Stimulated activated naive CD8-positive, alpha-beta T cell treated with anti-CD3 and anti-CD28 coated beads, Interleukin-15, amount 100 ng/mL, for 72 hours (primary cell): ENCODE measurements around the gene IKZF5.

Experiments
- ATAC-seq: fragments of 150-1000 bp; cut with Tn5 transposase; 2 replicates; pipeline ENCODE4 v1.10.0; 2021; ENCODE audit warnings: mild to moderate bottlenecking, moderate library complexity
- DNase-seq, 2 donors: peaks; one replicate each; pipeline ENCODE4 v3.0.0; 2021 to 2022
- H3K27ac Mint-ChIP-seq, 2 donors: one replicate each; pipeline ENCODE4 v1.8.0; 2022; ENCODE audit warnings: mild to moderate bottlenecking in 2 of 2, mixed read lengths in 2 of 2, moderate library complexity in 2 of 2
- H3K27me3 Mint-ChIP-seq: one replicate; pipeline ENCODE4 v1.8.0; 2022; ENCODE audit warnings: mixed read lengths
- H3K4me1 Mint-ChIP-seq: one replicate; pipeline ENCODE4 v1.8.0; 2022; ENCODE audit warnings: mild to moderate bottlenecking, mixed read lengths
- H3K4me3 Mint-ChIP-seq, 2 donors: one replicate each; pipeline ENCODE4 v1.8.0; 2022; ENCODE audit warnings: mild to moderate bottlenecking in 2 of 2, mixed read lengths in 2 of 2, moderate library complexity in 1 of 2
- H3K9me3 Mint-ChIP-seq, 2 donors: one replicate each; pipeline ENCODE4 v1.8.0; 2022; ENCODE audit warnings: mixed read lengths in 2 of 2

IKZF5 gene, protein sequence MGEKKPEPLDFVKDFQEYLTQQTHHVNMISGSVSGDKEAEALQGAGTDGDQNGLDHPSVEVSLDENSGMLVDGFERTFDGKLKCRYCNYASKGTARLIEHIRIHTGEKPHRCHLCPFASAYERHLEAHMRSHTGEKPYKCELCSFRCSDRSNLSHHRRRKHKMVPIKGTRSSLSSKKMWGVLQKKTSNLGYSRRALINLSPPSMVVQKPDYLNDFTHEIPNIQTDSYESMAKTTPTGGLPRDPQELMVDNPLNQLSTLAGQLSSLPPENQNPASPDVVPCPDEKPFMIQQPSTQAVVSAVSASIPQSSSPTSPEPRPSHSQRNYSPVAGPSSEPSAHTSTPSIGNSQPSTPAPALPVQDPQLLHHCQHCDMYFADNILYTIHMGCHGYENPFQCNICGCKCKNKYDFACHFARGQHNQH

DNA sequence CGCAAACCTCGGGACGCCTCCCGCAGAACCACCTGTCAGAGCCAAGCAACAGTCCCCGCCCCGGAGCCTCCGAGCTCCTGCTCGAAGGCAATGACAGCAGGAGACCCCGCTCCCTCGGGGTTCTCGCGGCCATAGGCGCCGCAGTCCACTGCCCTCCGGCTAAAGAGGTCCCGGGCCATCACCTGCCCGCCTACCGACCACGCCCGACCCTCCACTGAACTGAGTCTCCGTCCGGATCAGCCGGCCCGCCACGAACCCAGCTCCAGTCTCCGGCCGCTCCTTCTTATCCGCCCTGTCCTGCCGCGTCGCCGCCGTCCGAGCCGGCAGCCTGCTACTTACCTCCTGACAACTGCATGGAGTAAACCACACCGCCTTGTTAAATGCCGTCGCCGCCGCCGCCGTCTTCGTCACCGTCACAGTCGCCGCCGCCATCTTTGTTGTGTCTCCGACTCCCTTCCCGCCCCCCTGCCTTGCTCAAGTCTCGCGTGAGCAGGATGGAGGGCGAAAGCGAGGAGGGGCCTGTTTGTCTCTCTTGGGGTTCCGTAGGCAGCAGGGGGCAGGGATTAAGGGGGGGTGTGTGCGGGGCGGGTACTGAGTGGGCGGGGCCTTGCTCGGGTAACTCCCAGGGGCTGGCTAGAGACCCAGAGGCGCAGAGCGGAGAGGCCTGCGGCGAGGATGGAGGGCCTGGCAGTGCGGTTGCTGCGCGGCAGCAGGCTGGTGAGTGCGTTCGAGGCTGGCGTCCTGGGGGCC, at the start of gene IKZF5, which contains the start of gene ACADSB:
Gene IKZF5, minus strand, starts transcription at position 441 of the 750 bp plus-strand sequence. CDS start 10,170 bp downstream, outside the sequence.
Gene ACADSB, plus strand, starts transcription at position 652 of the 750 bp plus-strand sequence. Its CDS starts 24 bp downstream, at position 676.
- peak; percentile 94 for ATAC-seq
- H3K4me3 Mint-ChIP-seq, result peak within 1 kb of the TSS; percentile 96 to 99
- no peaks in the 10 kb centered on the region for H3K9me3 Mint-ChIP-seq
- no peaks in the 10 kb centered on the region for H3K27me3 Mint-ChIP-seq
- peak; percentile 93 to 96 for DNase-seq
- peaks cover 37% of the 10 kb centered on the region for H3K4me1 Mint-ChIP-seq
- H3K27ac Mint-ChIP-seq, result peak within 1 kb of the TSS; percentile 98 to 100

DNA sequence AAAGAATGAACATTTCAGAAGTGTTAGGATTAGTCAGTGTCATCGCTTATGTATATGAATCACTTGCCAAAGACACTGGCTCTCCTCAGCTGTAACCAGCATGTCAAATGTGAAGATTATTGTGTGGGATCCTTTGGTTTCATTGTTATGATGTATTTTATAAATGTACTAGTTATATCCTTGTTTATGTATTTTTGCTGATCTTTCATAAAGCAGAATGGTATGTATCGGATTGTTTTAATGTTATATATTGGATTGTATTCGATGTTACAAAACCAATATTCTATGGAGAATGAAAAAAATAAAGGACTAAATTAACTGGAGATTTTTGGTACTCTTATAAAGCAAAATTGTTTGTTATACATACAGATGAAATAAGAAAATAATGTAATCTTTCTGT, 49.4 kb upstream of the IKZF5 start:
- ATAC-seq (no peak), DNase-seq (no peak)
- no peaks in the 10 kb centered on the region for H3K4me1 Mint-ChIP-seq
- H3K27ac Mint-ChIP-seq, result no peak overlapping the region
- H3K4me3 Mint-ChIP-seq, result no peak overlapping the region
- H3K27me3 Mint-ChIP-seq, result no peaks in the 10 kb centered on the region
- H3K9me3 Mint-ChIP-seq, result no peaks in the 10 kb centered on the region

DNA sequence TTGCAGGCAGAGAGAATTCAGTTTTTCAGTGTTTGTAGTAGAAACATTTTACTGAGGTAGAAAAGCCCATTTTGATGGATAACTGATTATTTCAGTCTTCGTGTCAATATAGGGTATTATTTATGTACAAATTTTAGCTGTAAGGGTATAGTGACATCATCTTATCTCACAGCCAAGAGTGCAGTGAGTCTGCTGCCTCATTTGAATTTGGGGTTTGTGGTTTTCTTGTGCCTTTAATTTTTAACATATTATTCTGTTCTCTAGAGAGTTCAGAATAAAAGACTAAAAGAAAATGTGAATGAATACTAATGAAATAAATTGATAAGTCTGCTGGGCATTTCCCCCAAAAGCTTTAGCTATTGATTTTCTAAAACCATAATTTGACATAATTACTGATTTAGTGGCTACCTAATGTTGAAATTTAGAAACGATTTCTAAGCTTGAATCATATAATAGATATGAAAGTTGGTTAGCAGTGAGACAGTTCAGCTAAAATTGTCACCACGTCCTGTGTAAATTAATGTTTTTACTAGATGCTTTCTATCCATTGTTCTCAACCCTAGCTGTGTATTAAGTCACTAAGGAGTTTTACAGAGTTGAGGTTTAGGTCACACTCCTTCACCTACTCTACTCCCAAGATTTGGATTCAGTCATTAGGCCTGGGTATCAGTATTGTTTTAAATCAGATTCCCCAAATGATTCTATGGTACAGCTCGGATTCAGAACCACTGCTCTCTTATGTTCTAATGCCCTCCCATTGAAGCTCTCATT, 37.6 kb upstream of the IKZF5 start:
- Mint-ChIP-seq H3K9me3 (no peaks in the 10 kb centered on the region), H3K4me1 (no peaks in the 10 kb centered on the region), H3K27ac (no peak overlapping the region), H3K4me3 (no peak overlapping the region), H3K27me3 (no peaks in the 10 kb centered on the region)
- DNase-seq (no peak), ATAC-seq (peak; percentile 40)

DNA sequence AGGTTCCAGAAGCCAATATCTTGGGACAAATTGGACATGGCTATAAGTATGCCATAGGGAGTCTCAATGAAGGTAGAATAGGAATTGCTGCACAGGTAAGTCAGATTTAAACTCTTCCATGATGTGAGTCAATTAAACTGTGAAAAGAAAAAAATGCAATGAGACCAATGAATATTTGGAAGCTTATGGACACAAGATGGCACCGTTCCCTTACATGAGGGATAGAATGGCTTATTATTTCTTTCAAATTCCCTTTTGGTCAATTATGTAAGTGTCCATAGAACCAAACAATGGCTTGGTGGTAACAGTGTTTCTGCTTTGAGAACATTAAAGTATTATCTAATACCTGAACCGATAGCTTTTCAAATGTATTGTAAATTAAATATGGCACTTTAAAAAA, 35.8 kb upstream of the IKZF5 start:
- Mint-ChIP-seq H3K27me3 (no peaks in the 10 kb centered on the region), H3K4me3 (no peak overlapping the region), H3K4me1 (peaks cover 2% of the 10 kb centered on the region), H3K9me3 (no peaks in the 10 kb centered on the region), H3K27ac (no peak overlapping the region)
- ATAC-seq (no peak), DNase-seq (no peak)

DNA sequence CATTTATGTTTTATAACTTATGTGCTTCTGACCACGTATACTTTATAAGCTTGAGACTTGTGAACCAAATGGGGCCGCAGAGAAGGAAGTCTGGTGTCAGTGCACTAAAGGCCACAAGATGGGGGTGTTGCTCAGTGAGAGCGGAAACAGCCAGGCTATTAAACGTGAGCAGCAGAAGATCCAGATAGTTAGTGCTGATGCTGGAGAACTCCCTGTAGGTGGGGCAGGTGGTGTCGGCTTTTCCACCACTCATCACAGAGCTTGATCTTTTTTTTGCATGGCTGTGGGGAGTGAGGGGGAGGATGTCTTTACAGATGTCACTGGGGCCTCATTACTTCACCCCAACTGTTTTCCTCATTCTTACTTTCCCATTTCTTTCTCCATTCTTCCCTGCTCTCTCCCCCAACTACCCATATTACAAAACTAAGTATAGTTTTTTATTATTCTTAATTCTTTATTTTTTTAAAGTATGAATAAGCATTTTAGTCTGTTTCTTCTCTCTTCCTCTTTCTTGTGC, 34.9 kb upstream of the IKZF5 start:
- Mint-ChIP-seq H3K27ac (peak overlapping the region in 1 of 2 donors; percentile 68), H3K27me3 (no peaks in the 10 kb centered on the region), H3K4me1 (peaks cover 10% of the 10 kb centered on the region), H3K9me3 (no peaks in the 10 kb centered on the region), H3K4me3 (no peak overlapping the region)
- DNase-seq (peak; percentile 23 to 33), ATAC-seq (peak; percentile 71)

DNA sequence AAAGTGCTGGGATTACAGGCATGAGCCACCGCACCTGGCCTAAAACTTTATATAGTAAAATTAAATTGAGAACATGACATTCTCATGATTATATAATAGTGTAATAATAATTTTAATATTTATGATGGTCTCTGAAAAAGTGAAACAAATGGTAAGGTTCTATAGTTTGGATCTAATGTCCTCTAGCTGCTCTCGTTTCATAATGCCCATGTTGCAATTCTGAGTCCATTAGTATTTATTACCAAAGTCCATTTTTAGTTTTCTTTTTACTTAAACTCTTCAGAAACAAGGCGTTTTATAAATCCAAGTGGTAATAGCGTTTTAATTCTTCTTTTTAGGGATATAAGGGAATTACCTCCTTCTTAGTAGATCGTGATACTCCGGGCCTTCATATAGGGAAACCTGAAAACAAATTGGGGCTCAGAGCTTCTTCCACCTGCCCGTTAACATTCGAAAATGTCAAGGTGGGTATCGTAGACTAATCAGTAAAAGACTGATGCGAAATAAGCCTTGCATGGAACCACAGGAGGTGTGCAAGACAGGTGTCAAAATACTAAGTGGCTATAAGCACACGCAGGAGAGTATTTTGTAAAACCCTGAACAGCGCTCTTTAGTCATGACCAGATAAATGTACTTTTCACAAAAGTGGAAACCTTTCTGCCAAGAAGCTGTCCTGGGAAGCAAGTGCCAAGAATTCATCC, 34.3 kb upstream of the IKZF5 start:
- no peak overlapping the region for H3K4me3 Mint-ChIP-seq
- H3K27me3 Mint-ChIP-seq, result no peaks in the 10 kb centered on the region
- peaks cover 10% of the 10 kb centered on the region for H3K4me1 Mint-ChIP-seq
- ATAC-seq, result no peak
- no peak overlapping the region for H3K27ac Mint-ChIP-seq
- DNase-seq, result no peak
- H3K9me3 Mint-ChIP-seq, result no peaks in the 10 kb centered on the region

DNA sequence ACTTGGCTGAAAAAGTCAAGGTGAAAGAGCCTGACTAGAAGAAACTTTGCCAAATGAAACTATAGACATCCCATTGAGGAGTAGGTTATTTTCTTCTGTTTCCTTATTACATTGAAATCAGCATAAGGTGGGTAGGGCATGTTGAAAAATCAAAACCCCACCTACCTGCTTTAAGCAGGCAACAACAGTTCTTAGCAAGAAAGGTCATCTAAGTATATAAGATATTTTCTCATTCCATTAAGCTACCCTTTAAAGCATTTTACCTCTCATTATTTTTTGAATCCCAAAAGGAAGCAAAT, 31.0 kb upstream of the IKZF5 start:
- Mint-ChIP-seq H3K4me3 (no peak overlapping the region), H3K27ac (peak overlapping the region in 1 of 2 donors; percentile 91), H3K27me3 (no peaks in the 10 kb centered on the region), H3K4me1 (peaks cover 14% of the 10 kb centered on the region), H3K9me3 (no peaks in the 10 kb centered on the region)
- no peak for DNase-seq
- ATAC-seq, result no peak

DNA sequence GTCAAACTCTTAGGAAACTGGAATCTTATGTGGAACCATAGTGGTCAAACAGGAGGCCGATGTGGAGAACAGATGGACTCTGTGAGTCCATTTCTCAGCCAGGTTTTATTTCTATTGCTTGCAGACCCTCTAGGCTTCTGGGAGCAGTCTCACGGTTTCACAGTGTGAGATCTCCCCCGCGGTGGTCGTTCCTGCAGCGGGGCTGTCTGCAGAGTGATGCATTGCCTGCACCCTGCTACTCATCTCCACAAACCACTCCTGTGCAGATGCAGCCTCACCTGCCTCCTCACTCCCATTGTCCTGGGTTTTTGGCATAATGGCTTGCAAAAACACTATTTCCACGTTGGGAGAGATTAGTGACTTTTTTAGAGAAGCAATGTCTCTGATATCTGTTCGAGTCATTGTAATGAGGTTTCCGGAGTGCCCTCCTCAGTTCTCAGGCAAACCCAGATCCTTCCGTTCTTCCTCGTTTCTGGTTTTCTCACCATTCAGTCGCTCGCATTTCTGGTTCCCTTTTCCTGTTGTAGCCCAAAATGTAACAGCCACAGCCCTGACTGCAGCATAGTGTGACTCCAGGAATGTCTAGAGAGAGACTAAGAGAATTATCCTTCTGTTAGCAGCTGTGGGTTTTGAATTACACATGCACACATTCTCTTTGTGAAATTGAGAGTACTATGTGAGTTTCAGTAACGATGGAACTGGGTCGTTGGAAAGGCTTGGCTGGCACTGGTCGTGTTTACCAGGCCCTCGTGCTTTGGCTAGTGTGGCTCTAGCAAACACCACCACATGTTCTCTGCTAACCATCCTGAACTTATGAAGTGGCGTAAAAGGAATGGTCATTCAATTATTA, 30.4 kb upstream of the IKZF5 start:
- no peaks in the 10 kb centered on the region for H3K27me3 Mint-ChIP-seq
- H3K27ac Mint-ChIP-seq, result peak overlapping the region in 1 of 2 donors; percentile 91
- H3K4me3 Mint-ChIP-seq, result no peak overlapping the region
- no peaks in the 10 kb centered on the region for H3K9me3 Mint-ChIP-seq
- ATAC-seq (no peak), DNase-seq (no peak)
- peaks cover 14% of the 10 kb centered on the region for H3K4me1 Mint-ChIP-seq

DNA sequence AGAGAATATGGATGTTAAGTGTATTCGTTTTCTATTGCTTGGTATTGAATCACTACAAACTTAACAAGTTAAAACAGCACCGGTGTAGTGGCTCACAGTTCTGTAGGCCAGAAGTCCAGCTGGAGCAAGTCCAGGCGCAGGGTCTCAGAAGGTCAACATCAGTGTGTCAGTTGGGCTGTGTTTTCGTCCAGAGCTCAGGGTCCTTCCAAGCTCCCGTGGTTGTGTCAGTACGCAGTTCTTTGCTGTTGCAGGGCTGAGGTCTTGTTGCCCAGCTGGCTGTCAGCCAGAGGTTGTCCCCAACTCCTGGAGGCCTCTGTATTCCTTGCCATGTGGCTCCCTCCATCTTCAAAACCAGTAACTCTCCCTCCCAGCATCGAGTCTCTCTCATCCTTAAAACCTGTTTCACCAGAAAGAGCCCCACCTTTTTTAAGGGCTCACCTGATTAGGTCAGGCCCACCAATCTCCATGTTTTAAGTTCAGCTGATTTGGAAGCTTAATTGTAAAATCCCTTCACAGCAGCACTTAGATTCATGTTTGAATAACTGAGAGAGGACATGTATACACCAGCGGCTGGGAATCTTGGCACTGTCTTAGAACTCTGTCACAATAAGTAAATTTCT, 27.0 kb upstream of the IKZF5 start:
- ATAC-seq (no peak), DNase-seq (no peak)
- Mint-ChIP-seq H3K4me3 (no peak overlapping the region), H3K27me3 (no peaks in the 10 kb centered on the region), H3K4me1 (peaks cover 14% of the 10 kb centered on the region), H3K27ac (no peak overlapping the region), H3K9me3 (no peaks in the 10 kb centered on the region)

DNA sequence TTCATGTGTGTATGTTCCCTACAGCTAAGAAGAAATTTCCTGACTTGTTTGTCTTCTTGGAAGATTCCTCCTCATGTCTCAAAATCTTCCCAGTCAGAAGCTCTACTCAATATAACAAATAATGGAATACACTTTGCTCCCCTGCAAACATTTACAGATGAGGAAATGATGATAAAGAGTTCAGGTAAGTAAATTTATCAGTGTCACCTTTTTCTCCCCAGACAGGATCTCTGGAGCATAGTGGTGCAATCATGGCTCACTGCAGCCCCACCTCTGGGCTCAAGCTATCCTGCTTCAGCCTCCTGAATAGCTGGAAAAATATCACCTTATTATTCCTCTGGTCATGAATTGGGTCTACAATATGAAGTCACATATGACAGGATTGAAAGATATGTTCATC, 25.7 kb upstream of the IKZF5 start:
- Mint-ChIP-seq H3K4me1 (peaks cover 11% of the 10 kb centered on the region), H3K9me3 (no peaks in the 10 kb centered on the region), H3K27me3 (no peaks in the 10 kb centered on the region), H3K4me3 (no peak overlapping the region), H3K27ac (no peak overlapping the region)
- no peak for ATAC-seq
- DNase-seq, result no peak

DNA sequence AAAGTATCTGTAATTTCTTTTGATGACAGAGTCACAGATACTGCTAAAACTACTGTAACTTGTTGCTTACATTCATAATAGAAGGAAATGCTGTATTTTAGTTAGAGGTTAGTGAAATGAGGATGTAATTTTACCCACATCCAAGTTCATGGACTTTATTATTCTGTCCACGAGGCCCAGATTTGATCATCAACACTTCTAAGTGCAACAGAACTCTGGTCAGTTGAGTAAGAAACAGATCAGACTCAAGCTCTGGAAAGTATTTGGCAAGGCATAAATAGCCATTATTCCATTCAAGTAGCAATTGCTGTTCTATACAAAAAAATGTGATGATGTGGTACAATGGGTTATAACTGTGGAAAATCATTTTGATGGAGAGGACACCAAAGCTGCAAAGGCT, 22.5 kb upstream of the IKZF5 start:
- Mint-ChIP-seq H3K27ac (peak overlapping the region in 1 of 2 donors; percentile 48), H3K9me3 (no peaks in the 10 kb centered on the region), H3K27me3 (no peaks in the 10 kb centered on the region), H3K4me1 (no peaks in the 10 kb centered on the region), H3K4me3 (no peak overlapping the region)
- ATAC-seq (no peak), DNase-seq (no peak)

DNA sequence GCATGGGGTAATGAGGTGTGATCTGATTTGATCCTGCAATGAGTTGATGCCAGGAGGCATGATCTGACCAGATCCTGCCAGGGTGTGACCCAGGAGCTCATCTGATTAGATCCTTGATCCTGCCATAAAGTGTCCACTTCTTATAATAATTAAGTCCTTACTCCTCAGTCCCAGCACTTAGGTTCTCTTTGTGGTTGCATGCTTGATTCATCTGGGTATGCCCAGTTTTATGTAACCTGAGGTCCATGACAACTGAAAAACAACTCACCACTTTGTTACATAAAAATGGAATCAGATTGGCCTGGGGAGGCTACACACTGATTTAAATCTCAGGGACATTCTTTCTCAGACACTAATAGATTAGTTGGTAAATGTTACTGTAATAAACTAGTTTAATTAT, 19.3 kb upstream of the IKZF5 start:
- Mint-ChIP-seq H3K27me3 (no peaks in the 10 kb centered on the region), H3K4me3 (no peak overlapping the region), H3K9me3 (no peaks in the 10 kb centered on the region), H3K27ac (no peak overlapping the region), H3K4me1 (peaks cover 6% of the 10 kb centered on the region)
- ATAC-seq (no peak), DNase-seq (no peak)

DNA sequence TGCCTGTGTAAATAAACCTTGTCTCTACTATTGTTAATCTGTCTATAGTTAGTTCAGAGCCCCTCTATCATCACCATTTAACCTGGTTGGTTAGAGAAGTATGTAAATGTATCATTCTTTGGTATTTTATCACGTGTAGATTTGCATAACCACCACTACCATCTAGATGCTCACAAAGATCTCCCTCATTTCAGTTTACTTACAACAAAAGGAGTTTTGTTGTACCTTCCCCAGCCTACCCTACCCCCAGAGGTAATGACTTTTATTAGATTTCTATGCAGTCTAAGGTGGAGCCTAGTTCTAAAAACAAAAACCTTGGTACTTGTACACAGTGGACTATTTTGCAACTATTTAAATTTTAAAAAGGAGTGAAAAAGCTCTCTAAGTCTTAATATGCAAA, 17.7 kb upstream of the IKZF5 start:
- ATAC-seq (no peak), DNase-seq (no peak)
- H3K27me3 Mint-ChIP-seq, result no peaks in the 10 kb centered on the region
- H3K4me3 Mint-ChIP-seq, result no peak overlapping the region
- peaks cover 11% of the 10 kb centered on the region for H3K4me1 Mint-ChIP-seq
- no peaks in the 10 kb centered on the region for H3K9me3 Mint-ChIP-seq
- no peak overlapping the region for H3K27ac Mint-ChIP-seq

DNA sequence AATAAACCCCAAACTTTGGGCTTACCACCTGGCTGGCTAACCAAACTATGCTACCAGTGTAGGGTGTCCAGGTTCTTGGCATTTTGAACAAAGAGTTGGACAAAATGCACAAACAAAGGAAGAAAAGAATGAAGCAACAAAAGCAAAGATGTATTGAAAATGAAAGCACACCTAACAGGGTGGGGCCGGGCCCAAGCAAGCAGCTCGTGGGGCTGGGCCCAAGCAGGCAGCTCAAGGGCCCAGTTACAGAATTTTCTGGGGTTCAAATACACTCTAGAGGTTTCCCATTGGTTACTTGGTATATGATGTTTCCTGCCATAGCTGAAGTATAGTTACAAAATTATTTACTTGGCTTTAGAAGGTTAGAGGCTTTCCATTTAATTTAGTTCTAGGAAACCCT, 15.9 kb upstream of the IKZF5 start:
- DNase-seq (no peak), ATAC-seq (no peak)
- Mint-ChIP-seq H3K4me1 (peaks cover 12% of the 10 kb centered on the region), H3K9me3 (no peaks in the 10 kb centered on the region), H3K27me3 (no peaks in the 10 kb centered on the region), H3K27ac (peak overlapping the region in 1 of 2 donors; percentile 72), H3K4me3 (no peak overlapping the region)
